ES-I3 (cell line): Measurements from ENCODE around the gene ACBD3.

Experiments used
- H3K36me3 ChIP-seq: 2 replicates; pipeline ENCODE4 v1.6.1; 2013; ENCODE audit warnings: mild to moderate bottlenecking, low read length, control low read depth, moderate library complexity; ENCODE audit not compliant: insufficient read depth
- H3K4me1 ChIP-seq: 2 replicates; pipeline ENCODE4 v1.6.1; 2013; ENCODE audit warnings: mild to moderate bottlenecking, control low read depth, low read length; ENCODE audit not compliant: insufficient read depth
- H3K9ac ChIP-seq: 2 replicates; pipeline ENCODE4 v1.6.1; 2013; ENCODE audit warnings: low read depth, mild to moderate bottlenecking, low read length, moderate library complexity
- H3K9me3 ChIP-seq: 2 replicates; pipeline ENCODE4 v1.6.1; 2013; ENCODE audit warnings: mild to moderate bottlenecking, low read length, moderate library complexity; ENCODE audit not compliant: control insufficient read depth, insufficient read depth

Gene ACBD3

DNA sequence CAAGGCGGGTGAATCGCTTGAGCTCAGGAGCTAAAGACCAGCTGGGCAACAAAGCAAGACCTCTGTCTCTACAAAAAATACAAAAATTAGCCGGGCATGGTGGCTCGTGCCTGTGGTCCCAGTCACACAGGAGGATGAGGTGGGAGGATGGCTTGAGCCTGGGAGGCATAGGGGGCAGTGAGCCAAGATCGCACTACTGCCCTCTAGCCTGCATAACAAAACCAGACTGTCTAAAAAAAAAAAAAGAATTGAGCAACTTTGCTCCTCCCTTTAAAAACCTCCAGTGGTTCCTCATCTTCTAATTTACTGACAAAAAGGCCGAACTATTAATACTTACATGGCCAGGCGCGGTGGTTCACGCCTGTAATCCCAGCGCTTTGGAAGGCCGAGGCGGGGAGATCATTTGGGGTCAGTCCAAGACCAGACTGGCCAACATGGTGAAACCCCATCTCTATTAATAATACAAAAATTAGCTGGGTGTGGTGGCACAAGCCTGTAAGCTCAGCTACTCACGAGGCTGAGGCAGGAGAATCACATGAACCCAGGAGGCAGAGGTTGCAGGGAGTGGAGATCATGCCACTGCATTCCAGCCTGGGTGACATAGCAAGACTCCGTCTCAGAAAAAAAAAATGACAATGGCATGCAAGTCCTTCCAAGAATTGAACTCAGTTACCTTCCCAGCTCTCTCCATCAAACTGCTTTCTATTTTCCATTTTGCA, 4.4 kb downstream of the ACBD3 start:
- Histone ChIP-seq H3K36me3 (no peaks in the 10 kb centered on the region; the same call in 1 of the 2 replicates), H3K9me3 (no peaks in the 10 kb centered on the region), H3K4me1 (peaks cover 9% of the 10 kb centered on the region), H3K9ac (no peak overlapping the region)

DNA sequence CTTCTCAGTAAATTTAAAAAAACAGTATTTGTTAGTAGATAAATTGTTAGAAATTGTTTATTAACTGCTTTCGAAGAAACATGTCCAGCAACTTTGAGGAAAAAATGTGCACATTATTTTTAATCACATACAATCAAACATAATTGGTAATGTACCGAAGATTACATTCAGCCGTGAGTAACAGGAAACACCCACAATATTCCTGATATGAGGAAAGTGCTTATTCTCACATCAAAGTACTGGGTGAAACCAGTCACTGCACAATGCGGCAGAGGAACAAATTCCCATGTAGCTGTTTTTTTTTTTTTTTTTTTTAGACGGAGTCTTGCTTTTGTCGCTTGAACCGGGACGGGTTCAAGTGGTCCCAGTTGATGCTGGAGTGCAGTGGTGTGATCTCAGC, 9.7 kb downstream of the ACBD3 start:
- Histone ChIP-seq H3K4me1 (no peaks in the 10 kb centered on the region), H3K36me3 (no peaks in the 10 kb centered on the region; the same call in 1 of the 2 replicates), H3K9me3 (no peaks in the 10 kb centered on the region), H3K9ac (no peak overlapping the region)

DNA sequence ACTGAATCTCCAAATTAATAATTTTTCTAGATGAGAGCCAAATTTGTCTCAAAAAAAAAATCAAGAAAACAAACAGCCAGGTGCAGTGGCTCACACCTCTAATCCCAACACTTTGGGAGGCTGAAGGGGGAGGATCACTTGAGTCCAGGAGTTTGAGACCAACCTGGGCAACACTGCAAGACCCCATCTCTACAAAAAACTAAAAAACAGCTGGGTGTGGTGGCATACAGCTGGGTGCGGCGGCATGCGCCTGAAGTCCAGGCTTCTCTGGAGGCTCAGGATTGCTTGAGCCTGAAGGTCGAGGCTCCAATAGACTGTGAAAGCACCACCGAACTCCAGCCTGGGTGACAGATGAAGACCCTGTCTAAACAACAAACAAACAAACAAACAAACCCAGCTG, 14.0 kb downstream of the ACBD3 start:
- no peaks in the 10 kb centered on the region for H3K36me3 ChIP-seq

DNA sequence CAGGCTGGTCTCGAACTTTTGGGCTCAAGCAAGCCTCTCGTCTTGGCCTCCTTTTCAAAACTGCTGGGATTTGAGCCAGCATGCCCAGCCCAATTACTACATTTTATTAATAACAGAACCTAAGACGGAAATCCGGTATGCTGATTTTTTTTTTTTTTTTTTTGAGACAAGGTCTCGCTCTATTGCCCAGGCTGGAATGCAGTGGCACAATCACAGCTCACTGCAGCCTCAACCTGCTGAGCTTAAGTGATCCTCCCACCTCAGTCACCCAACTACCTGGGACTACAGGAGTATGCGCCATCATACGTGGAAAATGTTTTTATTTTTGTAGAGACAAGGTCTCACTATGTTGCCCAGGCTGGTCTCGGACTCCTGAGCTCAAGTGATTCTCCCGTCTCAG, 20.2 kb downstream of the ACBD3 start:
- peaks cover 12% of the 10 kb centered on the region for H3K36me3 ChIP-seq
- no peaks in the 10 kb centered on the region for H3K9me3 ChIP-seq
- no peak overlapping the region for H3K9ac ChIP-seq
- H3K4me1 ChIP-seq = no peaks in the 10 kb centered on the region

More for the DNA sequence above, 14.0 kb downstream of the ACBD3 start:
- H3K4me1 ChIP-seq = no peaks in the 10 kb centered on the region
- H3K9ac ChIP-seq = no peak overlapping the region
- H3K9me3 ChIP-seq = no peaks in the 10 kb centered on the region

DNA sequence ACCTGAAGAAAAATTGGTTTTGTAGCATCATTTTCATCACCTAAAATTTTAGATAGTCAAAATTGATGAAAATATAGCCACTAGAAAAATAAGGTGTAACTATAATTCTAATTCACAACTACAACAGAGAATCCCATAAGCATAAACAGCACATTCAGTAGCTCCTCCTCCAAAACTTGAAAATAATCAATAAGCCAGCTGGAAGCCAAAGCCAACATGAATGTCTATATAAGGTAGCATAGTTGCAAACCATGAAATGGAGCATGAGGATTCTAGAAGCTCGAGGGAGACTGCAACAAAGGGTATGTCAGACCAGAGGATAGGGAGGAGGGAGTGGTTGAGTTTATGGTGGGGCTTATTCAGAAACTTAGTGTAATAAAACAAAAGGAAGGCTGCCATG, 22.4 kb downstream of the ACBD3 start:
- H3K4me1 ChIP-seq = no peaks in the 10 kb centered on the region
- H3K9ac ChIP-seq = no peak overlapping the region
- peaks cover 18% of the 10 kb centered on the region for H3K36me3 ChIP-seq
- H3K9me3 ChIP-seq = no peaks in the 10 kb centered on the region

- Histone ChIP-seq H3K9me3 (no peaks in the 10 kb centered on the region), H3K4me1 (no peaks in the 10 kb centered on the region), H3K9ac (no peak overlapping the region), H3K36me3 (peaks cover 18% of the 10 kb centered on the region)
These were observed 23.6 kb downstream of the ACBD3 start for GRCh38 chr1:226162898-226163297.

DNA sequence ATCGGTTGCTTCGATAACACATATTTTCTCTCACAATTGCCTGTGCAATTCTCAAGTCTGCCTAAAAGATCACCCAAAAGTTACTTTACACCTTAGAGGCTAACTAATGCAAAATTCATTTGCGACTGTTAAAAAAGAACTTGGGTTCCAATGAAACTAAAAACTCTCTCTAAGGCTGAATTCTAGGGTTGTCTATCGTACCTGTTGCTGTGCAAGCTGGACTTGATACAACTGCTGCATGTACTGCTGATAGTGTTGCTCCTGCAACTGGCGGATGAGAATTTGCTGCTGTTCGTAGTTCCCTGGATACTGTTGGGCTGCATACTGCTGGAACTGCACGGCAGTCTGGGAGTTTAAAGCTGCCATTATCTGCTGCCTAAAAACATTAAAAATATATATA, 27.6 kb downstream of the ACBD3 start:
- H3K36me3 ChIP-seq = peaks cover 10% of the 10 kb centered on the region
- H3K9ac ChIP-seq = no peak overlapping the region
- H3K4me1 ChIP-seq = no peaks in the 10 kb centered on the region
- no peaks in the 10 kb centered on the region for H3K9me3 ChIP-seq

- Histone ChIP-seq H3K36me3 (peaks cover 12% of the 10 kb centered on the region), H3K9me3 (no peaks in the 10 kb centered on the region), H3K4me1 (no peaks in the 10 kb centered on the region), H3K9ac (no peak overlapping the region)
These were observed 28.1 kb downstream of the ACBD3 start for GRCh38 chr1:226158457-226158856.

- Histone ChIP-seq H3K9ac (no peak overlapping the region), H3K4me1 (no peaks in the 10 kb centered on the region), H3K9me3 (no peaks in the 10 kb centered on the region), H3K36me3 (peaks cover 16% of the 10 kb centered on the region)
These were observed 28.7 kb downstream of the ACBD3 start for GRCh38 chr1:226157761-226158316.

- Histone ChIP-seq H3K36me3 (peaks cover 11% of the 10 kb centered on the region), H3K9me3 (no peaks in the 10 kb centered on the region), H3K9ac (no peak overlapping the region), H3K4me1 (no peaks in the 10 kb centered on the region)
These were observed 31.9 kb downstream of the ACBD3 start for GRCh38 chr1:226154593-226154992.

DNA sequence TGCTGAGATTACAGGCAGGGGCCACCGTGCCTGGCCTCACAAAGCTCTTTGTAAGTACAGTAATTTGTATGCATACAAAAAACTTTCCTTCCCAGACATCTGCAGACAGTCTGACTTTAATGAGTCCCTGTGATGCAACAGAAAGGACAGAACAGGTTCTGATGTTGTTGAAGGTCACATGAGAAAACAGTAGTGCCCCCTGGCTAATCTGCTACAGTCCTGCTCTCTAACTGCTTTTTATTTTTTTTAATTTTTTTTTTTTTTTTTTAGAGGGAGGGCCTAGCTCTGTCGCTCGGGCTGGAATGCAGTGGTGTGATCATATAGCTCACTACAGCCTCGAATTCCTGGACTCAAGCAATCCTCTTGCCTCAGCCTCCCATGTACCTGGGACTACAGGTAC, 36.7 kb downstream of the ACBD3 start:
- no peaks in the 10 kb centered on the region for H3K4me1 ChIP-seq
- peaks cover 13% of the 10 kb centered on the region for H3K36me3 ChIP-seq
- no peaks in the 10 kb centered on the region for H3K9me3 ChIP-seq
- H3K9ac ChIP-seq = no peak overlapping the region

GRCh38 chr1:226148121-226148648, 38.4 kb downstream of the ACBD3 start:
- Histone ChIP-seq H3K36me3 (peaks cover 15% of the 10 kb centered on the region), H3K9me3 (peaks cover 4% of the 10 kb centered on the region; the same call in 1 of the 2 replicates), H3K4me1 (no peaks in the 10 kb centered on the region), H3K9ac (no peak overlapping the region)

DNA sequence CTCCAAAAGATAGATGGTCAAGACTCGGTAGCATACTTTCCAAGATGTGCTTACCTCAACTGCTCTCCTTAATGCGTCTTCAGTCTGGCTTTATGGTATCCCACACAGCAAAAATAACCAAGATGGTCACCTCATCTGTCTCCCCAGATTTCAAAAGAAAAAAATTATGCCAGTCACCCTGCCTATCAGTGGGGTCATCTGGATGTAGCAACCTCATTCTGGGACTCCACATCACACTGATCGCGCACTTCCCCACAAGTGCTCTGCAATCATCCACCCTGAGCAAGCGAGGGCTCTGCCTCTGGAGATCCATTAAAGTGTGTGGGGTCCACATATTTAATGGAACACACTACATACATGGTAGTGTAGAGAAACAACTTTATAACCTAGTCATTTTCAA, 42.5 kb downstream of the ACBD3 start:
- peaks cover 4% of the 10 kb centered on the region; the same call in 1 of the 2 replicates for H3K9me3 ChIP-seq
- peaks cover 10% of the 10 kb centered on the region for H3K36me3 ChIP-seq
- H3K4me1 ChIP-seq = no peaks in the 10 kb centered on the region

GRCh38 chr1:226135709-226136108, 50.8 kb downstream of the ACBD3 start:
- Histone ChIP-seq H3K9me3 (no peaks in the 10 kb centered on the region), H3K36me3 (no peaks in the 10 kb centered on the region), H3K9ac (no peak overlapping the region), H3K4me1 (peaks cover 6% of the 10 kb centered on the region)

More for the DNA sequence above, 42.5 kb downstream of the ACBD3 start:
- H3K9ac ChIP-seq = no peak overlapping the region

- peaks cover 6% of the 10 kb centered on the region for H3K4me1 ChIP-seq
- H3K9me3 ChIP-seq = no peaks in the 10 kb centered on the region
- no peak overlapping the region for H3K9ac ChIP-seq
- H3K36me3 ChIP-seq = no peaks in the 10 kb centered on the region
These were observed 51.4 kb downstream of the ACBD3 start for GRCh38 chr1:226135059-226135651.
